GM21528 (cell line): Measurements from ENCODE around the gene LUC7L.

Source experiments
- ATAC-seq: cut with Tn5 transposase; IDR thresholded peaks from one replicate; pipeline ENCODE4 v1.9.1; 2021; ENCODE audit warnings: mild to moderate bottlenecking, moderate library complexity; ENCODE audit not compliant: unreplicated experiment, low FRiP score

Gene LUC7L

GRCh38 chr16:152141-153128 is 76.8 kb downstream of the LUC7L start, which contains the start of gene HBZ:
TSS of gene HBZ (plus strand) at chr16:152644. CDS start at chr16:152910, 266 bp downstream.
- no peak for ATAC-seq

GRCh38 chr16:149024-149660 is 80.1 kb downstream of the LUC7L start:
- no peak for ATAC-seq

- no peak for ATAC-seq
Measured at GRCh38 chr16:146646-147045, 82.6 kb downstream of the LUC7L start.

- ATAC-seq: no peak
Measured at GRCh38 chr16:144797-145252, 84.4 kb downstream of the LUC7L start.

GRCh38 chr16:143456-143855 is 85.8 kb downstream of the LUC7L start:
- no peak for ATAC-seq

GRCh38 chr16:143047-143446 is 86.2 kb downstream of the LUC7L start:
- no peak for ATAC-seq

GRCh38 chr16:142405-142967 is 86.8 kb downstream of the LUC7L start:
- no peak for ATAC-seq

- ATAC-seq: no peak
Measured at GRCh38 chr16:140175-140857, 88.9 kb downstream of the LUC7L start.
